K562 (cell line): Measurements from ENCODE around the gene SIGLEC5. TPM values are rescaled to one million over a fixed set of nuclear protein-coding genes. Genes with fewer than 3 reads are reported as not detected.

ENCODE experiments used
- ATAC-seq: fragments of 200-7000 bp; cut with Tn5 transposase; 3 replicates; pipeline ENCODE4 v1.9.1; 2020; ENCODE audit warnings: moderate library complexity
- BruUV-seq: library from RNA; stranded (reverse); fragments of 400-500 nt; replicated peaks from 2 replicates; lab custom pipeline; 2021; lab: Mats Ljungman, UMichigan
- CTCF ChIA-PET: fragments of 300-600 bp; formaldehyde crosslinking; extraction: SDS; loops from one replicate; lab custom pipeline; 2021; ENCODE audit warnings: low intra/inter-chr PET ratio; lab: Yijun Ruan, JAX
- POLR2A ChIA-PET: fragments of 300-600, 350-650 bp; sonication (Branson Sonifier 250); formaldehyde crosslinking; extraction: SDS; loops from one replicate; lab custom pipeline; 2021; ENCODE audit warnings: antibody characterized with exemption, inconsistent platforms; lab: Yijun Ruan, JAX
- DNase-seq, 4 experiments: peaks; one replicate each; pipeline versions ENCODE4 v3.0.0 to v3.0.0-alpha.2; 2011 to 2018; ENCODE audit warnings: low spot score in 3 of 4, mixed read lengths in 3 of 4; ENCODE audit errors: extremely low read depth in 1 of 4
- FAIRE-seq: peaks from 2 replicates; lab custom pipeline; 2011; peaks lifted over from hg19 to GRCh38; lab: Jason Lieb, UNC
- H2AFZ ChIP-seq: 2 replicates; pipeline ENCODE4 v1.6.0; 2011; ENCODE audit warnings: low read depth, low read length, control low read depth, inconsistent platforms
- H3K27ac ChIP-seq: fragments of 200-600 bp; 3 replicates; pipeline ENCODE4 v1.8.0; 2011; ENCODE audit warnings: low read depth, mild to moderate bottlenecking, control low read depth, inconsistent platforms, low read length, moderate library complexity, mixed read lengths; ENCODE audit errors: extremely low read depth
- H3K27me3 ChIP-seq, 2 experiments: fragments of 300-600 bp in 1 of 2; 2 replicates in 1 of 2; 3 replicates in 1 of 2; pipeline versions ENCODE4 v1.6.0 to v1.8.0; 2011; ENCODE audit warnings: inconsistent platforms in 2 of 2, low read length in 2 of 2, mild to moderate bottlenecking in 1 of 2, mixed read lengths in 1 of 2, moderate library complexity in 1 of 2; ENCODE audit not compliant: control insufficient read depth in 2 of 2, insufficient read depth in 2 of 2
- H3K36me3 ChIP-seq: fragments of 300-600 bp; 3 replicates; pipeline ENCODE4 v1.8.0; 2011; ENCODE audit warnings: mild to moderate bottlenecking, low read length, inconsistent platforms; ENCODE audit not compliant: control insufficient read depth, insufficient read depth
- H3K4me1 ChIP-seq, 2 experiments: fragments of 200-600 bp in 1 of 2; replicated peaks in 1 of 2; 2 replicates in 1 of 2; 3 replicates in 1 of 2; pipeline versions ENCODE4 v1.5.1 to v1.8.0; 2011; ENCODE audit warnings: inconsistent platforms in 2 of 2, low read length in 2 of 2, mild to moderate bottlenecking in 1 of 2, mixed read lengths in 1 of 2, moderate library complexity in 1 of 2; ENCODE audit not compliant: control insufficient read depth in 2 of 2, insufficient read depth in 2 of 2
- H3K4me2 ChIP-seq: 2 replicates; pipeline ENCODE4 v1.6.1; 2011; ENCODE audit warnings: low read length, control low read depth, inconsistent platforms, mixed read lengths; ENCODE audit not compliant: insufficient read depth
- H3K4me3 ChIP-seq: fragments of 200-600 bp; sonication (generic), shearing (Covaris generic); 2 replicates; pipeline ENCODE4 v1.5.1; 2016; ENCODE audit warnings: control low read depth, inconsistent platforms
- H3K79me2 ChIP-seq: fragments of 200-600 bp; 3 replicates; pipeline ENCODE4 v1.8.0; 2011; ENCODE audit warnings: low read length, inconsistent platforms; ENCODE audit not compliant: control insufficient read depth, insufficient read depth
- H3K9ac ChIP-seq, 2 experiments: 2 replicates each; pipeline versions ENCODE4 v1.6.0 to v1.6.1; 2011; ENCODE audit warnings: low read depth in 2 of 2, low read length in 2 of 2, control low read depth in 1 of 2, inconsistent platforms in 1 of 2, mild to moderate bottlenecking in 1 of 2, mixed read lengths in 1 of 2; ENCODE audit not compliant: insufficient read depth in 1 of 2
- H3K9me1 ChIP-seq: one replicate; pipeline ENCODE4 v1.6.0; 2011; ENCODE audit warnings: inconsistent platforms, mild to moderate bottlenecking, low read length, moderate library complexity; ENCODE audit not compliant: control insufficient read depth, insufficient read depth
- H3K9me3 ChIP-seq: replicated peaks from 2 replicates; pipeline ENCODE4 v1.5.1; 2011; ENCODE audit warnings: low read depth, low read length, inconsistent platforms; ENCODE audit not compliant: control insufficient read depth, insufficient read depth
- H4K20me1 ChIP-seq: replicated peaks from 2 replicates; pipeline ENCODE4 v1.6.1; 2011; ENCODE audit warnings: low read length, inconsistent platforms, mixed read lengths; ENCODE audit not compliant: control insufficient read depth, insufficient read depth
- CREB1 ChIP-seq, 2 experiments: sonication (generic) in 1 of 2; formaldehyde crosslinking in 1 of 2; IDR thresholded peaks; 2 replicates each; pipeline versions ENCODE4 v1.6.1 to v1.8.0; 2012 to 2022; ENCODE audit warnings: inconsistent platforms in 1 of 2, mild to moderate bottlenecking in 1 of 2, missing genetic modification reagents in 1 of 2, moderate library complexity in 1 of 2
- ETV6 ChIP-seq, 3 experiments: fragments of 150-350 bp in 1 of 3; sonication (generic) in 1 of 3; formaldehyde crosslinking in 1 of 3; IDR thresholded peaks; 2 replicates each; pipeline versions ENCODE4 v1.6.1 to v1.8.0; 2014 to 2022; ENCODE audit warnings: borderline replicate concordance in 2 of 3, low read depth in 2 of 3, antibody characterized with exemption in 1 of 3, low read length in 1 of 3, mild to moderate bottlenecking in 1 of 3, missing genetic modification reagents in 1 of 3
- MCM2 ChIP-seq: fragments of 450-650 bp; IDR thresholded peaks from 2 replicates; pipeline ENCODE4 v1.6.1; 2017; ENCODE audit warnings: low read depth, mild to moderate bottlenecking
- POLR2AphosphoS2 ChIP-seq: IDR thresholded peaks from 2 replicates; pipeline ENCODE4 v1.6.1; 2012; ENCODE audit warnings: low read length, improper control_type of control experiment
- SAP30 ChIP-seq: fragments of 200-600 bp; sonication (generic); IDR thresholded peaks from 2 replicates; pipeline ENCODE4 v1.6.1; 2012; ENCODE audit warnings: borderline replicate concordance, low read depth, mild to moderate bottlenecking, moderate library complexity, low read length, control low read depth, inconsistent platforms; ENCODE audit not compliant: insufficient read depth, poor library complexity, severe bottlenecking
- TAF15 ChIP-seq: fragments of 200-400 bp; formaldehyde crosslinking; IDR thresholded peaks from 2 replicates; pipeline ENCODE4 v1.6.1; 2017; ENCODE audit warnings: mild to moderate bottlenecking, low read depth, low read length, moderate library complexity
- TEAD4 ChIP-seq, 2 experiments: sonication (generic) in 1 of 2; formaldehyde crosslinking in 1 of 2; IDR thresholded peaks; 2 replicates each; pipeline versions ENCODE4 v1.6.1 to v1.8.0; 2012 to 2022; ENCODE audit warnings: borderline replicate concordance in 1 of 2, inconsistent platforms in 1 of 2, low read length in 1 of 2, mild to moderate bottlenecking in 1 of 2, missing genetic modification reagents in 1 of 2
- YY1 ChIP-seq, 3 experiments: IDR thresholded peaks; 2 replicates each; pipeline ENCODE4 v1.6.1; 2011; ENCODE audit warnings: low read length in 2 of 3, mild to moderate bottlenecking in 2 of 3, moderate library complexity in 2 of 3, borderline replicate concordance in 1 of 3, control low read depth in 1 of 3, low read depth in 1 of 3; ENCODE audit not compliant: insufficient read depth in 3 of 3, insufficient replicate concordance in 2 of 3, control insufficient read depth in 1 of 3, insufficient read length in 1 of 3; ENCODE audit errors: extremely low read depth in 1 of 3
- ZFP30 ChIP-seq: fragments of 250-450 bp; sonication (Bioruptor Pico); IDR thresholded peaks from 2 replicates; pipeline ENCODE4 v1.8.0; 2022; ENCODE audit warnings: moderate library complexity, mild to moderate bottlenecking, inconsistent platforms, borderline replicate concordance
- ZNF232 ChIP-seq: sonication (generic); formaldehyde crosslinking; IDR thresholded peaks from 2 replicates; pipeline ENCODE4 v1.8.0; 2022; ENCODE audit warnings: mild to moderate bottlenecking, missing genetic modification reagents
- WGBS: fragments of 100-300 bp; shearing (Covaris generic); methylation state at CpG from one replicate; pipeline ENCODE4 v1.1.6; 2016; ENCODE audit warnings: low coverage, mixed read lengths; ENCODE audit not compliant: insufficient coverage; ENCODE audit errors: missing lambda C conversion rate; 5-methylcytosine and 5-hydroxymethylcytosine counted together
- in situ Hi-C: fragments of 300-500 bp; cut with MboI; formaldehyde crosslinking; loops from 4 replicates; pipeline ENCODE4 v1.15.0; 2018; ENCODE audit warnings: inconsistent platforms, mixed read lengths
- intact Hi-C: fragments of 100-400 bp; cut with micrococcal nuclease; formaldehyde crosslinking; loops from 2 replicates; pipeline ENCODE4 v1.14.2; 2022
- polyA plus RNA-seq, 8 experiments: library from polyadenylated mRNA; depleted of rRNA in 4 of 8; stranded (reverse) in 5 of 8; unstranded in 3 of 8; fragments of >200 nt; fragmentation: Nextera tagmentation in 2 of 8; fragmentation: Illumina TruSeq in 1 of 8; extraction: Ambion mirVana in 2 of 8; extraction: Trizol in 1 of 8; gene quantifications; 2 replicates each; pipeline versions ENCODE4 v1.2.1 to v1.2.3, GENCODE V29; 2011 to 2014; ENCODE audit warnings: inconsistent platforms in 1 of 8, missing spikeins in 1 of 8
- total RNA-seq, 7 experiments: library from RNA; depleted of rRNA in 6 of 7; stranded (reverse); fragments of >200 nt in 6 of 7; fragmentation: Illumina TruSeq in 2 of 7; extraction: Trizol in 2 of 7; gene quantifications; 2 replicates each; pipeline versions ENCODE4 v1.2.1 to v1.2.3, GENCODE V29; 2011 to 2021; ENCODE audit warnings: low replicate concordance in 1 of 7
- TF ChIP-seq, protein P1 (sequence below): fragments of 250-450 bp; sonication (Bioruptor Pico); IDR thresholded peaks from 2 replicates; pipeline ENCODE4 v1.4.0; 2020; ENCODE audit warnings: borderline replicate concordance
- TF ChIP-seq, protein P2 (sequence below), 2 experiments: IDR thresholded peaks; 2 replicates each; pipeline ENCODE4 v1.6.1; 2011; ENCODE audit warnings: borderline replicate concordance in 1 of 2, control low read depth in 1 of 2, low read depth in 1 of 2, low read length in 1 of 2, mild to moderate bottlenecking in 1 of 2, mixed read lengths in 1 of 2, moderate library complexity in 1 of 2; ENCODE audit not compliant: insufficient read depth in 1 of 2, insufficient read length in 1 of 2, poor library complexity in 1 of 2, severe bottlenecking in 1 of 2; ENCODE audit errors: extremely low read depth in 1 of 2

SIGLEC5 gene
- total and polyA plus RNA-seq, 9 of the 15 experiments (the other 6 are each of a cell fraction or from before 2014, with no cell fraction given): 0.14 TPM; not detected in 8

DNA sequence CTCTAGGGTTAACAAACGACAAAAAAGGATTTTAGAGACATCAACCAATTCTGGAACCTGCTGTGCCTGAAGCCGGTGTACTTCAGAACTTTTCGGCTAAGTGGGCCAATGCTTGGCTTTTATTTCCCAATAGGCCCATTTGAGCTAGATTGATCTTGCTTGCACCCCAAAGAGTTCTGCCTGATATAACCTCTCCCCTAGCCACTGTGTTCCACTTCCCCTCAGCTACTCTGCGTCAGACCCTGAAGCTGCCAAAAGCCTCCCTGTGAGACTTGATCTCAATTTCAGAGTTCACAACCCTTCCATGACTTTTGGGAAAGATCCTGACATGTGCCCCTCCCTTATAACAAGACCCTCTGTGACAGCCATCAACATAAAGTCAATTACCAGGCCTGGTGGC, 22.1 kb upstream of the SIGLEC5 start (continued):
- TF ChIP-seq TEAD4 (IDR thresholded peaks at IDR 0.05; ENCODE audit: low read length) (no peak), TEAD4 (CRISPR knock-in tag; IDR thresholded peaks at IDR 0.05; ENCODE audit: borderline replicate concordance) (no peak), ZFP30 (CRISPR knock-in tag) (no peak), POLR2AphosphoS2 (no peak), YY1 (IDR thresholded peaks at IDR 0.05; ENCODE audit: borderline replicate concordance in 1 of 3, control insufficient read depth in 1 of 3, extremely low read depth in 1 of 3, insufficient read depth in 3 of 3, insufficient read length in 1 of 3, insufficient replicate concordance in 2 of 3, low read depth in 1 of 3, low read length in 2 of 3) (no peak)
- TF ChIP-seq, protein P1, sequence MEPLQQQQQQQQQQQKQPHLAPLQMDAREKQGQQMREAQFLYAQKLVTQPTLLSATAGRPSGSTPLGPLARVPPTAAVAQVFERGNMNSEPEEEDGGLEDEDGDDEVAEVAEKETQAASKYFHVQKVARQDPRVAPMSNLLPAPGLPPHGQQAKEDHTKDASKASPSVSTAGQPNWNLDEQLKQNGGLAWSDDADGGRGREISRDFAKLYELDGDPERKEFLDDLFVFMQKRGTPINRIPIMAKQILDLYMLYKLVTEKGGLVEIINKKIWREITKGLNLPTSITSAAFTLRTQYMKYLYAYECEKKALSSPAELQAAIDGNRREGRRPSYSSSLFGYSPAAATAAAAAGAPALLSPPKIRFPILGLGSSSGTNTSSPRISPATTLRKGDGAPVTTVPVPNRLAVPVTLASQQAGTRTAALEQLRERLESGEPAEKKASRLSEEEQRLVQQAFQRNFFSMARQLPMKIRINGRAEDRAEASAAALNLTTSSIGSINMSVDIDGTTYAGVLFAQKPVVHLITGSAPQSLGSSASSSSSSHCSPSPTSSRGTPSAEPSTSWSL (CRISPR knock-in tag): no peak

DNA sequence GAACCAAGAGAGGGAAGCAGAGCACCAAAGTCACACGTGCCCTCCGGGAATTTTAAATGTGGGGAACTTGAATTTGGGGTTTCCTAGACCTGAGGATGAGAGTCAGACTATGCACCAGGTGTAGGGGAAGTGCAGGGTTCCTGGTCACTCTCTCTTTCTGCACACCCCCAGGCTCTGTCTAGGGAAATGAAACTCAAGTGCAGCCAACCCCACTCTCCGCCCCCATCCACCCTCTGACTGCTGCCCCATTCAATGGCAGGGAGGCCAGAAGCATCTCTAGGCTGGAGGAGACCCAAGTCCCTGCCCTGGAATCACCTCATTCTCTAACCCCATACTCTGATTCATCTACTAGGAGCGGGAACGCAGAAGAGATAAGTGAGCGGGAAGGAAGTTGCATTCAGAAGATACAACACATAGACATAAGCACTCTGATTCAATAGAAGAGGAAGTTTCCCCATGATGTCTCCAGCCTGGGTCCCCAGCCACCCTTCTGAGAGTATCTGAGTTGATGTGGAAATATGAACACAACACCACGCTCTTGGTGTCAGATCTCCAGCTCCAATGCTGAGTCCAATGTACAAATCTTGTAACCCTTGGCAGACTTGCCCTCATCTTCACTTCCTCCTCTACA, 21.1 kb upstream of the SIGLEC5 start:
- intact Hi-C loops: loop anchor here (10.0 kb wide), 1 partner anchor 497 kb away; no protein-coding TSS in a partner anchor
- Histone ChIP-seq H3K4me1 (peaks cover 0 to 7% of the 10 kb centered on the region in 2 experiments; a peak in 3 of 5 replicates), H3K4me3 (no peak overlapping the region), H3K36me3 (no peaks in the 10 kb centered on the region), H3K27ac (no peak overlapping the region), H3K79me2 (no peaks in the 10 kb centered on the region), H3K9ac (no peak overlapping the region), H2AFZ (no peak overlapping the region), H3K27me3 (peaks cover 9 to 20% of the 10 kb centered on the region in 2 experiments; a peak in 3 of 5 replicates), H3K9me1 (no peaks in the 10 kb centered on the region), H3K4me2 (no peak overlapping the region), H3K9me3 (peaks cover 4% of the 10 kb centered on the region), H4K20me1 (no peaks in the 10 kb centered on the region)
- CTCF ChIA-PET: interaction anchor here (0.6 kb wide), 1 partner anchor 62 kb away, joined by 3 read pairs; no protein-coding TSS in a partner anchor
- no peak for ATAC-seq
- in situ Hi-C loops: loop anchor here (10.0 to 25.0 kb wide), 2 partner anchors 177 to 489 kb away; partner anchors contain the start of gene CEACAM18
- no TSS peak for BruUV-seq
- peak in 1 of 4 experiments; percentile 17 for DNase-seq
- FAIRE-seq: no peak
- POLR2A ChIA-PET: interaction anchor here (1.0 kb wide), 1 partner anchor 9 kb away, joined by 3 read pairs; no protein-coding TSS in a partner anchor
- WGBS: 7% methylated on average over 6 of the region's 7 CpGs
- TF ChIP-seq MCM2 (no peak), ETV6 (IDR thresholded peaks at IDR 0.05; ENCODE audit: borderline replicate concordance in 1 of 2, low read depth in 2 of 2, low read length in 1 of 2) (0 out of 4 replicates have a peak, but pooled peaks of 1 of the 2 experiments have one; percentile 49), ETV6 (CRISPR knock-in tag; IDR thresholded peaks at IDR 0.05; ENCODE audit: borderline replicate concordance) (no peak), TAF15 (no peak), ZNF232 (CRISPR knock-in tag) (no peak), SAP30 (no peak), CREB1 (IDR thresholded peaks at IDR 0.05) (no peak), CREB1 (CRISPR knock-in tag; IDR thresholded peaks at IDR 0.05) (no peak)
- TF ChIP-seq, protein P2, sequence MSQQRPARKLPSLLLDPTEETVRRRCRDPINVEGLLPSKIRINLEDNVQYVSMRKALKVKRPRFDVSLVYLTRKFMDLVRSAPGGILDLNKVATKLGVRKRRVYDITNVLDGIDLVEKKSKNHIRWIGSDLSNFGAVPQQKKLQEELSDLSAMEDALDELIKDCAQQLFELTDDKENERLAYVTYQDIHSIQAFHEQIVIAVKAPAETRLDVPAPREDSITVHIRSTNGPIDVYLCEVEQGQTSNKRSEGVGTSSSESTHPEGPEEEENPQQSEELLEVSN (IDR thresholded peaks at IDR 0.05; ENCODE audit: borderline replicate concordance in 1 of 2, extremely low read depth in 1 of 2, insufficient read depth in 1 of 2, insufficient read length in 1 of 2, low read depth in 1 of 2, low read length in 1 of 2, poor library complexity in 1 of 2, severe bottlenecking in 1 of 2): peak in 1 of 2 experiments; percentile 37
